Breast epithelium (tissue), 3 donors: ENCODE data around the gene CAPN11.

Source experiments
- CTCF ChIP-seq, 3 donors: fragments of 450-650 bp; IDR thresholded peaks; one replicate each; pipeline ENCODE4 v1.5.1; 2016 to 2017; ENCODE audit warnings: antibody characterized with exemption in 3 of 3, mild to moderate bottlenecking in 3 of 3, moderate library complexity in 3 of 3
- POLR2A ChIP-seq: fragments of 450-650 bp; IDR thresholded peaks from one replicate; pipeline ENCODE4 v1.6.1; 2016; ENCODE audit warnings: antibody characterized with exemption, mild to moderate bottlenecking, moderate library complexity
- POLR2AphosphoS5 ChIP-seq, 3 donors: sonication (generic); formaldehyde crosslinking; IDR thresholded peaks; one replicate each; pipeline ENCODE4 v1.6.1; 2017; ENCODE audit warnings: antibody characterized with exemption in 3 of 3

- TF ChIP-seq CTCF (IDR thresholded peaks at IDR 0.05), result no peak
- no peak for TF ChIP-seq POLR2A
- no peak for TF ChIP-seq POLR2AphosphoS5 (IDR thresholded peaks at IDR 0.05)
These were observed 67.1 kb downstream of the CAPN11 start for GRCh38 chr6:44225579-44226325.
